Ovary (tissue), 3 donors: ENCODE results near the gene TMEM123.

ENCODE experiments used
- CTCF ChIP-seq, 3 donors: fragments of 450-650 bp in 2 of 3; fragments of 200-600 bp in 1 of 3; IDR thresholded peaks; one replicate each; pipeline versions ENCODE4 v1.5.1 to v1.8.0; 2016 to 2022; ENCODE audit warnings: antibody characterized with exemption in 3 of 3, mild to moderate bottlenecking in 1 of 3
- EP300 ChIP-seq: sonication (generic); formaldehyde crosslinking; IDR thresholded peaks from one replicate; pipeline ENCODE4 v1.6.1; 2017; ENCODE audit warnings: antibody characterized with exemption
- POLR2A ChIP-seq: fragments of 450-650 bp; IDR thresholded peaks from one replicate; pipeline ENCODE4 v1.6.1; 2017; ENCODE audit warnings: antibody characterized with exemption, mild to moderate bottlenecking, moderate library complexity
- donor health status: DM: no; HTN: no; CAD: no.

- TF ChIP-seq POLR2A (no peak), CTCF (IDR thresholded peaks at IDR 0.05) (no peak), EP300 (no peak)
Measured at GRCh38 chr11:102497061-102497460, 44.5 kb upstream of the TMEM123 start.
